Body of pancreas (tissue), 4 donors: ENCODE measurements around the gene AVPR1B.

Experiments used
- CTCF ChIP-seq, 7 experiments: fragments of 450-650 bp in 4 of 7; fragments of 200-600 bp in 3 of 7; sonication (generic) in 3 of 7; IDR thresholded peaks; one replicate each; pipeline ENCODE4 v1.5.1; 2016 to 2019; ENCODE audit warnings: antibody characterized with exemption in 7 of 7
- POLR2A ChIP-seq, 3 donors: fragments of 450-650 bp; IDR thresholded peaks; one replicate each; pipeline ENCODE4 v1.6.1; 2016; ENCODE audit warnings: antibody characterized with exemption in 3 of 3, mild to moderate bottlenecking in 2 of 3

- TF ChIP-seq CTCF (IDR thresholded peaks at IDR 0.05): no peak
- no peak for TF ChIP-seq POLR2A (IDR thresholded peaks at IDR 0.05)
These were observed 25.6 kb upstream of the AVPR1B start for GRCh38 chr1:206142770-206143169.
